NT2/D1 (cell line): Measurements from ENCODE around the gene LPIN3.

Experiments
- SUZ12 ChIP-seq: IDR thresholded peaks from 2 replicates; pipeline ENCODE4 v1.6.1; 2011; ENCODE audit not compliant: insufficient read length, insufficient read depth; ENCODE audit errors: extremely low read depth
- YY1 ChIP-seq: IDR thresholded peaks from 2 replicates; pipeline ENCODE4 v1.6.1; 2011; ENCODE audit not compliant: insufficient read length, insufficient read depth
- ZNF274 ChIP-seq: IDR thresholded peaks from 2 replicates; pipeline ENCODE4 v1.6.1; 2011; ENCODE audit warnings: mild to moderate bottlenecking, low read depth, low read length

- TF ChIP-seq ZNF274 (no peak), YY1 (no peak), SUZ12 (no peak)
Observed at GRCh38 chr20:41364236-41364855, 23.7 kb downstream of the LPIN3 start.
